Nephron (organoid): ENCODE data around the gene GTSE1.

Source experiments
- H3K27ac Mint-ChIP-seq, 3 experiments: 2 replicates each; pipeline ENCODE4 v1.8.0; 2020; ENCODE audit warnings: mixed read lengths in 3 of 3, mild to moderate bottlenecking in 2 of 3, moderate library complexity in 1 of 3
- H3K27me3 Mint-ChIP-seq: 2 replicates; pipeline ENCODE4 v1.8.0; 2021; ENCODE audit warnings: low read depth, mild to moderate bottlenecking, moderate library complexity, mixed read lengths
- H3K36me3 Mint-ChIP-seq: 2 replicates; pipeline ENCODE4 v1.8.0; 2020; ENCODE audit warnings: low read depth, mixed read lengths
- H3K4me1 Mint-ChIP-seq: 2 replicates; pipeline ENCODE4 v1.8.0; 2020; ENCODE audit warnings: mixed read lengths
- H3K4me3 Mint-ChIP-seq, 3 experiments: 2 replicates each; pipeline ENCODE4 v1.8.0; 2020; ENCODE audit warnings: mild to moderate bottlenecking in 3 of 3, mixed read lengths in 3 of 3, moderate library complexity in 2 of 3
- H3K9me3 Mint-ChIP-seq: 2 replicates; pipeline ENCODE4 v1.8.0; 2020; ENCODE audit warnings: mixed read lengths
- CTCF ChIP-seq, 3 experiments: fragments of 200-600 bp; sonication (generic); IDR thresholded peaks; one replicate each; pipeline ENCODE4 v1.5.0; 2021; ENCODE audit warnings: antibody characterized with exemption in 3 of 3; ENCODE audit not compliant: unreplicated experiment in 3 of 3

Gene GTSE1

DNA sequence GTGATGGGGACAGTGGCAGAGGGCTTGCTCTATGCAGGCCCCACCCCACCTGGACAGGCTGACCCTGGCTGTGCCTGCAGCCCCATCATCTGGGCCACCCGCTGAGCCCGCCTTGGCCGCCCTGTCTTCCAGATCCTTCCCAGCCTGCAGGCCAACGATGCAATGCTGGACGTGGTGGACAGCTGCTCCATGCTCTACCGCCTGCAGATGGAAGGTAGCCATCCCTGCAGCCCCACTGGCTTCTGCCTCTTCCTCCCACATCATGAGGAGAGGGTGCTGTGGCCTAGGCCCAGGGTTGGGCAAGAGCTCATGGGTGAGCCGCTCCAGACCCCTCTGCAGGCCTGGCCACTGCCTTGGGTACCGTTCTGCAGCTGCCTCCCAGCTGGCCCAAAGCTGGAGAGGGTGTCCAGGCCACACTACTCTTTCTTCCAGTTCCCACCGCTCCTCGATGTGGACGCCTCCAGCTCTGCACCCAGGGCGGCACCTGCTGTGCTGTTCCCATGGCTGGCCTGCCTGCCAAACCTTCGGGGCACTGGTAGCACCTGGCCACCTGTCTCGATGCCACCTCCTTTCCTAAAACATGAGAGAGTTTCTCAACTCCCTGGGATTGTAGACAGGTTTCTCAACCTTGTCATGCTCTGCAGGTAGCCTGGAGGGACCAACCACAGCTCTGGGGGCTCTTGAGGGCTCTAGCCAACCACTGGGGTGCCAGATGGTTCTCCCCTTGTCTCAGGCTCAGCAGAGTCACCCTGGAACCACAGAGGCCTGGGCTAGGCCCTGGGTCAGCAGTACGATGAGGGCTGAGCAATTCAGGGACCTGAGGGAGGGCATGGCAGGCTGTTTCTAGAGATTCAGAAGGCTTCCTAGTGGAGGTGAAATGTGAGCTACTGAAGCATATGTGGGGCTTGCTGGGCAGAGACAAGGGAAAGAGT is 9.5 kb upstream of the GTSE1 start:
- Mint-ChIP-seq H3K27ac (no peak overlapping the region), H3K9me3 (no peaks in the 10 kb centered on the region), H3K36me3 (peaks cover 31% of the 10 kb centered on the region), H3K4me3 (no peak overlapping the region), H3K4me1 (no peaks in the 10 kb centered on the region), H3K27me3 (no peaks in the 10 kb centered on the region)
- no peak for TF ChIP-seq CTCF (IDR thresholded peaks at IDR 0.05; ENCODE audit: unreplicated experiment in 3 of 3)

DNA sequence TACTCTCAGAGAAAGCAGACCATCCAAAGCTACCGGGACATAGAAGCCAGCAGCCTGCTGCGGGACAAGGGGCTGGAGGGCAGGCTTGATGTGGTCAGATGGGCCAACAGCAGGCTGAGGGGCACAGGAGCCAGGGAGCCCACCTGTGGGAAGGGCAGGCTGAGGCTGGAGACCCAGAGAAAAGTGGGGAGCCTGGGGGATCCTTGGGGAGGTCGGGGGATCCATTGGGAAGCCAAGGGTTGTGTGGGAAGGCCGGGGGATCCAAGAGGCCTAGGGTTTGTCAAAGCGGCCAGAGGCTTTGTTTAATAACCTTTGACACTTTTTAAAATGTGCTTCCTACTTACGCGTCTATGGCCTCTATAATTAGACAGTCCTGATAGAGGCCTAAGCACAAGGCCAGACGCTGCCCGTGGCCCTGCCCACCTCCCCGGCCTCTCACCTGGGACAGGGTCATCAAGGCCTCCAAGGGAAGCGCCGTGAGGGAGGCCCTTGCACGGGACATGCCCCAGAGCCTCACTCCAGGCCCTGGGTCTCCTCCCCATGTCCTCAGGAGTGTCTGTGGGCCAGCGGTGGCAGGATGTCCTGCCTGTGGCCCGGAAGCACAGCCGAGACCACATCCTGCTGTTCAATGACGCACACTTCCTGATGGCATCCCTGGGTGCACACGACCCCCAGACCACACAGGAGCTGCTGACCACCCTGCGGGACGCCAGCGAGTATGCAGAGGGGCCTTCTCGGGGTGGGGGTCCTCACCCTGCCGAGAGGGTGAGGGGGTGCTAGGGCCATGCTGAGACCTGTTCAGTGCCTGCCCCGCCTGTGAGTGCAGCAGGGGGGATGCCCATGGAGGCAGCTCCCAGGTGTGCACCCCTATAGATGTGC is 8.6 kb upstream of the GTSE1 start:
- no peak overlapping the region for H3K27ac Mint-ChIP-seq
- peaks cover under 1% of the 10 kb centered on the region for H3K27me3 Mint-ChIP-seq
- H3K9me3 Mint-ChIP-seq: no peaks in the 10 kb centered on the region
- H3K4me3 Mint-ChIP-seq: no peak overlapping the region
- H3K36me3 Mint-ChIP-seq: peaks cover 39% of the 10 kb centered on the region
- no peaks in the 10 kb centered on the region for H3K4me1 Mint-ChIP-seq
- TF ChIP-seq CTCF (IDR thresholded peaks at IDR 0.05; ENCODE audit: unreplicated experiment in 3 of 3): no peak

GRCh38 chr22:46288846-46289243 is 7.8 kb upstream of the GTSE1 start:
- Mint-ChIP-seq H3K36me3 (peaks cover 45% of the 10 kb centered on the region), H3K4me1 (no peaks in the 10 kb centered on the region), H3K27ac (no peak overlapping the region), H3K9me3 (no peaks in the 10 kb centered on the region), H3K4me3 (no peak overlapping the region), H3K27me3 (peaks cover 5% of the 10 kb centered on the region)
- TF ChIP-seq CTCF (IDR thresholded peaks at IDR 0.05; ENCODE audit: unreplicated experiment in 3 of 3): no peak

DNA sequence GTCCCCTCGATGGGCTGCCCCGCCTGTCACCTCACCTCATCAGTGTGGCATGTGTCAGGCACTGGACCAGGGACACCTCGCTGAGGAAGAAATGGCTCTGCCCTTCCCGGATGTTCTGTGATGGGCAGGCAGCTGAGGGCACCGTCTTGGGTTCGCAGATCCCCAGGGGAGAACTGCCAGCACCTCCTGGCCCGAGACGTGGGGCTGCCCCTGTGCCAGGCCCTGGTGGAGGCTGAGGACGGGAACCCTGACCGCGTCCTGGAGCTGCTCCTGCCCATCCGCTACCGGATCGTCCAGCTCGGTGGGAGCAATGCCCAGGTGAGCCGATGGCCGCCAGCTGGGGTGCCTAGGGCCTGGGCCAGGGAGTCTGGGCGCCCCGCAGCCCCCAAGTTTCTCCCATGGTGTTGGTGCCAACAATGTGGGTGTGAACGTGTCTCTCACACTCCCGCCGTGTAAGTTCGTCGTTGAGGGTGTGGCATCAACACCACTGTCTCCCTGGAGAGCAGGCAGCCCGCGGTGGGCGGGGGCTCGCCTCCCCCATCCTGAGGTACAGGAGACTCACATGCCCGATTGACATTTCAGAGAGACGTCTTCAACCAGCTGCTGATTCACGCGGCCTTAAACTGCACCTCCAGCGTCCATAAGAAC is 7.3 kb upstream of the GTSE1 start:
- Mint-ChIP-seq H3K4me3 (no peak overlapping the region), H3K27ac (no peak overlapping the region), H3K27me3 (peaks cover 9% of the 10 kb centered on the region), H3K9me3 (no peaks in the 10 kb centered on the region), H3K4me1 (no peaks in the 10 kb centered on the region), H3K36me3 (peaks cover 40% of the 10 kb centered on the region)
- TF ChIP-seq CTCF (IDR thresholded peaks at IDR 0.05; ENCODE audit: unreplicated experiment in 3 of 3): no peak

GRCh38 chr22:46290121-46290842 is 6.4 kb upstream of the GTSE1 start:
- TF ChIP-seq CTCF (IDR thresholded peaks at IDR 0.05; ENCODE audit: unreplicated experiment in 3 of 3): no peak
- H3K4me1 Mint-ChIP-seq: no peaks in the 10 kb centered on the region
- H3K27me3 Mint-ChIP-seq: peaks cover 9% of the 10 kb centered on the region
- H3K36me3 Mint-ChIP-seq: peaks cover 35% of the 10 kb centered on the region
- no peak overlapping the region for H3K4me3 Mint-ChIP-seq
- H3K27ac Mint-ChIP-seq: no peak overlapping the region
- no peaks in the 10 kb centered on the region for H3K9me3 Mint-ChIP-seq
